Measurements from ENCODE around the gene TMEM169.
A peak's percentile ranks its signal among the peaks of the same experiment; 100 is the strongest.

The TMEM169 gene

DNA sequence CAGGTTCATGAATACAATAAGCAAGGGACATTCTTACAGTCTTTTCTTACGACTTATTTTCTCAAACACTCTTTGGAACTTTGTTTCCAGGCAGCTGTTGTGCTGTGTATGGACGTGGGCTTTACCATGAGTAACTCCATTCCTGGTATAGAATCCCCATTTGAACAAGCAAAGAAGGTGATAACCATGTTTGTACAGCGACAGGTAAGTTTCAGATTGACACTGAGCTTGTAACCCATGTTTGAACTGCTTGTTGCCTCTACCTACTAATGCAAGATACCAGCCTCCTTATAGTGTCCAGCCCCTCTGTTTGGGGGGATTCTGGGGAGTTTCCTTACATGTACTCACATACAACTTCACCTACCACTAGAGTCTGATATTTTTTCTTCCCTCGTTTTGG lies 31.2 kb downstream of the TMEM169 start:
- no peak overlapping the region for H3K4me3 ChIP-seq (ENCODE audit: control insufficient read depth, low read depth, low read length)
- DNase-seq (ENCODE audit: low read depth), result no peak
- TF ChIP-seq, protein P1, sequence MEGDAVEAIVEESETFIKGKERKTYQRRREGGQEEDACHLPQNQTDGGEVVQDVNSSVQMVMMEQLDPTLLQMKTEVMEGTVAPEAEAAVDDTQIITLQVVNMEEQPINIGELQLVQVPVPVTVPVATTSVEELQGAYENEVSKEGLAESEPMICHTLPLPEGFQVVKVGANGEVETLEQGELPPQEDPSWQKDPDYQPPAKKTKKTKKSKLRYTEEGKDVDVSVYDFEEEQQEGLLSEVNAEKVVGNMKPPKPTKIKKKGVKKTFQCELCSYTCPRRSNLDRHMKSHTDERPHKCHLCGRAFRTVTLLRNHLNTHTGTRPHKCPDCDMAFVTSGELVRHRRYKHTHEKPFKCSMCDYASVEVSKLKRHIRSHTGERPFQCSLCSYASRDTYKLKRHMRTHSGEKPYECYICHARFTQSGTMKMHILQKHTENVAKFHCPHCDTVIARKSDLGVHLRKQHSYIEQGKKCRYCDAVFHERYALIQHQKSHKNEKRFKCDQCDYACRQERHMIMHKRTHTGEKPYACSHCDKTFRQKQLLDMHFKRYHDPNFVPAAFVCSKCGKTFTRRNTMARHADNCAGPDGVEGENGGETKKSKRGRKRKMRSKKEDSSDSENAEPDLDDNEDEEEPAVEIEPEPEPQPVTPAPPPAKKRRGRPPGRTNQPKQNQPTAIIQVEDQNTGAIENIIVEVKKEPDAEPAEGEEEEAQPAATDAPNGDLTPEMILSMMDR (conservative IDR thresholded peaks at IDR 0.05; ENCODE audit: control insufficient read depth, insufficient read depth, low read depth, low read length), result no peak

DNA sequence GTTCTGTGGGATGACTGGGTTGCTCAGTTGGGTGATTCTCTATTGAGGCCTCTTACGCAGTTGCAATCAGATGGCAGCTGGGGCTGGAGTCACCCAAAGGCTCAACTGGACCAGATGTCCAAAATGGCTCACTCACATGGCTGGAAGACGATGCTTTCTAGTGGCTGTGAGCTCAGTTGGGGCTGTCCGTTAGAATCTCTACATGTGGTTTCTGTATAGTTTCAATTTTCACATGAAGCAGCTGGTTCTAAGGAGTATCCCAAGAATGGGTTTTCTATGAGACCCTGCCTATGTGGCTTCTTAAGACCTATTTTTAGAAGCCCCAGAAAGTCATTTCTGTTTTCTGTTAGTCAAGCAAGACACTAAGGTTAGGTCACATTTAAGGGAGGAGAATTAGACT lies 31.9 kb downstream of the TMEM169 start:
- no peak for DNase-seq (ENCODE audit: low read depth)
- TF ChIP-seq, protein P1 (conservative IDR thresholded peaks at IDR 0.05; ENCODE audit: control insufficient read depth, insufficient read depth, low read depth, low read length), result no peak
- no peak overlapping the region for H3K4me3 ChIP-seq (ENCODE audit: control insufficient read depth, low read depth, low read length)

DNA sequence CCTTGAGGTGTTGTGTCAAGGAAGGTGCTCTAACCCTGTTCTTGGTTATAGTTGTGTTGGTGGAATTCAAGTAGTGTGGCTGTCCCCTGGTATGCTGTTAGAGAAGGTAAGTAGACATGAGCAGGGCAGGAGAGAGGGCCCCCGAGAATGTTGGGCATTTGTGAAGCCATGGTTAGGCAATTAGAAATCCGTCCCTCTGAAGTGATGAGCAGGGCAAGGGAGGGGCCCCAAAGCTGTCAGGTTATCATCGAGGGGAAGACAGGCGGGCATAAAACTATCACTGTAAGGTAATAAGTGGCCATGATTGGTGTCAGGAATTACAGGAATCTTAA lies 32.6 kb downstream of the TMEM169 start:
- DNase-seq (ENCODE audit: low read depth), result no peak
- TF ChIP-seq, protein P1 (conservative IDR thresholded peaks at IDR 0.05; ENCODE audit: control insufficient read depth, insufficient read depth, low read depth, low read length), result no peak
- no peak overlapping the region for H3K4me3 ChIP-seq (ENCODE audit: control insufficient read depth, low read depth, low read length)

DNA sequence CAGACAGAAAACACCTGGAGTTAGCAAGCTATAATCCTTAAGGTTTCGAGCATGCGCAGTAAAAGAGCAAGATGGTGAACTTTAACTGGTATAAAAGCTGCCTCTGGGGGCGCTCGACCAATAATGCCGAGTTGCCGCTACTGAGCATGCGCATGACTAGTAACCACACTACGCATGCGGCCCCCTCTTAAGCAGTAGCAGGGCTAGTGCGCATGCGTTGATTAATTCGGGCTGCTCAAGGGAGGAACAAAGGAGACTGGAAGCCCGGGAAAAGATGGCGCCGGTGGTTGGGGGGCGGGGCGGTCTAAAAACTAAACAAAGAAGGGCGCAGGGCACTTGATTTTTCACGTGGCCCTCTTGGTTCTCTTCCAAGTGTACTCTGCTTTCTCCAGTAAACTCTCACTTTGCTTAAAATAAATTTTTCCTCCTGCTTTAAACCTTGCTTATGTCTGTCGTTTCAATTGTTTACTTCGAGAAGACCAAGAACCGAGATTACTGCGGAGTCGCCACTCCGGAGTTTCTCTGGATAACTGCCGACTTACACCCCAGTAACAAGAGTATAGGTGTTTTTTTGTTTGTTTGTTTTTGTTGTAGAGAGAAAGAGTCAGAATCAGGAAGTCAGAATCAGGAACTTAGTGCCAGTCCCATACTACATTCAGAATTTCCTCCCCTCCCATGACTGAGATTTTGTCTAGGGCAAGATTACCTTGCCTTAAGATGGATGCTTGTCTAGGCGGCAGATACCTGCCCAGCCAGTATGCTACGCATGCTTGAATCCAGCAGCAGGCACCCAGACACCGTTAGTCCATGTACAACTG lies 33.2 kb downstream of the TMEM169 start:
- TF ChIP-seq, protein P1 (conservative IDR thresholded peaks at IDR 0.05; ENCODE audit: control insufficient read depth, insufficient read depth, low read depth, low read length), result peak; percentile 86
- peak overlapping the region; percentile 62 for H3K4me3 ChIP-seq (ENCODE audit: control insufficient read depth, low read depth, low read length)
- peak; percentile 99 for DNase-seq (ENCODE audit: low read depth)

DNA sequence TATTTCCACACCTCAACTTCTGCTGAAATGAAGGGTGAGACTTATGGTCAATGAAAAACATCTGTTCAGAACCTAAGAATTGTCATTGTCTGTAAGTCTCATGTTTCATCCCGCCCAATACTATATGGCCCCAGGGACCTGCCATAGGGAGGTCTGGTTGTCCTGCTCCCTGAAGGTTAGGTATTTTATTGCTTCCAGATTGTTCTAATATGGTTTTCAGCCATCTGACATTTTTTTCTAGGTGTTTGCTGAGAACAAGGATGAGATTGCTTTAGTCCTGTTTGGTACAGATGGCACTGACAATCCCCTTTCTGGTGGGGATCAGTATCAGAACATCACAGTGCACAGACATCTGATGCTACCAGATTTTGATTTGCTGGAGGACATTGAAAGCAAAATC lies 34.7 kb downstream of the TMEM169 start:
- H3K4me3 ChIP-seq (ENCODE audit: control insufficient read depth, low read depth, low read length), result no peak overlapping the region
- no peak for DNase-seq (ENCODE audit: low read depth)
- TF ChIP-seq, protein P1 (conservative IDR thresholded peaks at IDR 0.05; ENCODE audit: control insufficient read depth, insufficient read depth, low read depth, low read length), result no peak

DNA sequence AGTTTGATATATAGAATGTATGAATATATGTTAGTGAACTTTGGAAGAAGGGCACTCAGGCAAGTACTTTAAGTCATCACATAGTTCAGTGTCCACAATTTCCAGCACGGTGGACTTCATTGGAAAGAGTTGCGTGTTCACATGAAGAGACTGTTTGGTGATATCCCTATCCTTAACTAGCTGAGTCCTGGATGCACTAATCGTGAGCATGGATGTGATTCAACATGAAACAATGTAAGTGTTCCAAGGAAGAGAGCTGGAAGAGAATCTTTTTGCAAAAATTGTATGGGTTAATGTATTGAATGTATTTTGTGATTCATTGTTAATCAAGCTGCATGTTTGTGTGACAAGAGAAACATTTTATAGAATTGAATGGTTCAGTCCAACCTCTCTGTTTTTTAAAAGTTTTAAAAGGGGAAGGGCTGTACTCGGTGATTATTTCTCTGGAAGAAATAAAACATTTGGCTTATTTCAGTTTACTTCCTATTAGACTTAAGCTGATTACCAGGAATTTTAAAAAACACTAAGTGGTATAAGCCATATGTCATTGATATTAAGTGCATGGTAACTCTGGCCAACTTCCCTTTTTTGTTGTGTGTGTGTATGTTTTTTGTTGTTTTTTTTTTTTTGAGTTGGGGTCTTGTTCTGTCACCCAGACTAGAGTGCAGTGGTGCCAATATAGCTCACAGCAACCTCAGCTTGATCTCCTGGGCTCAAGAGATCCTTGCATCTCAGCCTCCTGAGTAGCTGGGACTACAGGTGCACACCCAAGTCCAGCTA lies 36.0 kb downstream of the TMEM169 start:
- H3K4me3 ChIP-seq (ENCODE audit: control insufficient read depth, low read depth, low read length), result no peak overlapping the region
- TF ChIP-seq, protein P1 (conservative IDR thresholded peaks at IDR 0.05; ENCODE audit: control insufficient read depth, insufficient read depth, low read depth, low read length), result no peak
- DNase-seq (ENCODE audit: low read depth), result no peak

Measured in fibroblast of mammary gland (primary cell).